ENCODE measurements around the gene MYO5B. TPM values are rescaled to one million over a fixed set of nuclear protein-coding genes. Genes with fewer than 3 reads are reported as not detected.

Gene MYO5B
- total and polyA plus RNA-seq, 9 of the 15 experiments (the other 6 are each of a cell fraction or from before 2014, with no cell fraction given) = 0.07 to 0.42 (median 0.28) TPM

GRCh38 chr18:49949951-49950395, 245.0 kb downstream of the MYO5B start:
- H3K36me3 ChIP-seq (ENCODE audit: control insufficient read depth, insufficient read depth, low read length) = no peaks in the 10 kb centered on the region
- H2AFZ ChIP-seq (ENCODE audit: low read depth, low read length) = no peak overlapping the region
- no peak overlapping the region for H3K4me3 ChIP-seq
- ChIA-PET CTCF (ENCODE audit: low intra/inter-chr PET ratio) (no interaction called here), POLR2A (no interaction called here)
- peaks cover 0 to 13% of the 10 kb centered on the region in 2 experiments; a peak in 3 of 5 replicates for H3K27me3 ChIP-seq (ENCODE audit: control insufficient read depth in 2 of 2, insufficient read depth in 2 of 2, low read length in 2 of 2)
- in situ Hi-C loops (cut with MboI) = no loop called here
- H3K4me1 ChIP-seq (replicated peaks in 1 of 2; ENCODE audit: control insufficient read depth in 2 of 2, insufficient read depth in 2 of 2, low read length in 2 of 2) = no peaks in the 10 kb centered on the region
- H3K27ac ChIP-seq (ENCODE audit: extremely low read depth, low read depth, low read length) = no peak overlapping the region
- no peak overlapping the region for H3K9ac ChIP-seq (ENCODE audit: insufficient read depth in 1 of 2, low read depth in 2 of 2, low read length in 2 of 2)
- no TSS peak for BruUV-seq (replicated peaks)
- FAIRE-seq = no peak
- TF ChIP-seq RCOR1 (IDR thresholded peaks at IDR 0.05; ENCODE audit: borderline replicate concordance in 1 of 2, low read depth in 2 of 2, low read length in 2 of 2) = no peak
- no peak for TF ChIP-seq CHD7 (IDR thresholded peaks at IDR 0.05; ENCODE audit: low read depth, low read length)
- no peak for TF ChIP-seq NONO (IDR thresholded peaks at IDR 0.05; ENCODE audit: low read depth in 2 of 2, low read length in 1 of 2)
- no peak for TF ChIP-seq ZNF717 (CRISPR knock-in tag; IDR thresholded peaks at IDR 0.05)
- TF ChIP-seq RAD51 (IDR thresholded peaks at IDR 0.05; ENCODE audit: borderline replicate concordance, low read depth) = no peak
- TF ChIP-seq CREB1 (IDR thresholded peaks at IDR 0.05) = no peak
- no peak for TF ChIP-seq CREB1 (CRISPR knock-in tag; IDR thresholded peaks at IDR 0.05)
- TF ChIP-seq EZH2 (IDR thresholded peaks at IDR 0.05; ENCODE audit: borderline replicate concordance, low read depth, low read length) = no peak
- TF ChIP-seq SMAD4 (CRISPR knock-in tag; conservative IDR thresholded peaks at IDR 0.05) = no peak
- no peak for TF ChIP-seq ZNF280B (CRISPR knock-in tag; IDR thresholded peaks at IDR 0.05)
- TF ChIP-seq TRIM24 (IDR thresholded peaks at IDR 0.05) = no peak
- 5% methylated on average over 2 of the region's 2 CpGs for WGBS (ENCODE audit: insufficient coverage, low coverage, missing lambda C conversion rate)
- no peaks in the 10 kb centered on the region for H4K20me1 ChIP-seq (replicated peaks; ENCODE audit: control insufficient read depth, insufficient read depth, low read length)
- intact Hi-C loops (cut with micrococcal nuclease) = loop anchor here (10.0 kb wide), 1 partner anchor 255 kb away; no protein-coding TSS in a partner anchor
- DNase-seq (ENCODE audit: extremely low read depth in 1 of 4, low spot score in 3 of 4) = no peak
- no peaks in the 10 kb centered on the region for H3K79me2 ChIP-seq (ENCODE audit: control insufficient read depth, insufficient read depth, low read length)
- H3K4me2 ChIP-seq (ENCODE audit: insufficient read depth, low read length) = no peak overlapping the region
- no peaks in the 10 kb centered on the region for H3K9me3 ChIP-seq (replicated peaks; ENCODE audit: control insufficient read depth, insufficient read depth, low read depth, low read length)
- H3K9me1 ChIP-seq (ENCODE audit: control insufficient read depth, insufficient read depth, low read length) = no peaks in the 10 kb centered on the region
- ATAC-seq = no peak
